Endothelial cell (in vitro differentiated cells): ENCODE measurements around the gene NDUFV2. TPM values are rescaled to one million over a fixed set of nuclear protein-coding genes. Genes with fewer than 3 reads are reported as not detected.

Experiments
- DNase-seq: peaks from one replicate; pipeline ENCODE4 v3.0.0; 2021; ENCODE audit warnings: low spot score
- H3K27ac Mint-ChIP-seq: one replicate; pipeline ENCODE4 v1.8.0; 2021; ENCODE audit warnings: mixed read lengths, inconsistent platforms; ENCODE audit not compliant: unreplicated experiment
- H3K27me3 Mint-ChIP-seq: one replicate; pipeline ENCODE4 v1.8.0; 2021; ENCODE audit warnings: mild to moderate bottlenecking, moderate library complexity, mixed read lengths, inconsistent platforms; ENCODE audit not compliant: unreplicated experiment
- H3K36me3 Mint-ChIP-seq: one replicate; pipeline ENCODE4 v1.8.0; 2021; ENCODE audit warnings: mild to moderate bottlenecking, low read depth, mixed read lengths, inconsistent platforms; ENCODE audit not compliant: unreplicated experiment
- H3K4me1 Mint-ChIP-seq: one replicate; pipeline ENCODE4 v1.8.0; 2021; ENCODE audit warnings: mild to moderate bottlenecking, mixed read lengths, inconsistent platforms; ENCODE audit not compliant: unreplicated experiment
- H3K4me3 Mint-ChIP-seq: one replicate; pipeline ENCODE4 v1.8.0; 2021; ENCODE audit warnings: mild to moderate bottlenecking, mixed read lengths, inconsistent platforms; ENCODE audit not compliant: unreplicated experiment
- H3K9me3 Mint-ChIP-seq: one replicate; pipeline ENCODE4 v1.8.0; 2021; ENCODE audit warnings: mixed read lengths, inconsistent platforms; ENCODE audit not compliant: unreplicated experiment
- total RNA-seq: library from RNA; stranded (reverse); fragmentation: NEBNext Ultra II Directional; extraction: Animal tissue kit (Norgen Biotek cat#: 25700); gene quantifications from one replicate; pipeline ENCODE4 v1.2.1, GENCODE V29; 2021; ENCODE audit not compliant: unreplicated experiment
- TF ChIP-seq, protein P1 (sequence below): fragments of 200-600 bp; sonication (generic); IDR thresholded peaks from one replicate; pipeline ENCODE4 v1.5.0; 2021; ENCODE audit warnings: antibody characterized with exemption; ENCODE audit not compliant: unreplicated experiment

NDUFV2 gene
- total RNA-seq, 1 donor from 2014 or later, result 102 TPM

DNA sequence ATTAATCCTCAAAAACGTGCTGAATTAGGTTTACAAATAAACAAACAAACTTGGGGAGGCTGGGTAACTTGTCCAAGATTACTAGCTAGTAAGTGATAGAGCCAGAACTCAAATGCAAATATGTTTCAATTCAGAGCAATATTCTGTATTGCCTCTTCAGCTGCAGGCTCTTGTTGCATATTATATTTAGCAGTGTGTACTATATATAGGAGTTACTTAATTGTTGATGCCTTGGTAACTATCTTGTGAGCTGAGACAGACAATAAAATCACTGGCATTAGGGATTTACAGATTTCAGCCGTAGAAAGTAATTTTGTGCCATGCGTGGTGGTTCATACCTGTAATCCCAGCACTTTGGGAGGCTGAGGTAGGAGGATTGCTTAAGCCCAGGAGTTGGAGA is 23.8 kb downstream of the NDUFV2 start:
- Mint-ChIP-seq H3K4me1 (no peaks in the 10 kb centered on the region), H3K27ac (no peak overlapping the region), H3K4me3 (no peak overlapping the region), H3K36me3 (peaks cover 6% of the 10 kb centered on the region), H3K9me3 (no peaks in the 10 kb centered on the region), H3K27me3 (no peaks in the 10 kb centered on the region)
- TF ChIP-seq, protein P1, sequence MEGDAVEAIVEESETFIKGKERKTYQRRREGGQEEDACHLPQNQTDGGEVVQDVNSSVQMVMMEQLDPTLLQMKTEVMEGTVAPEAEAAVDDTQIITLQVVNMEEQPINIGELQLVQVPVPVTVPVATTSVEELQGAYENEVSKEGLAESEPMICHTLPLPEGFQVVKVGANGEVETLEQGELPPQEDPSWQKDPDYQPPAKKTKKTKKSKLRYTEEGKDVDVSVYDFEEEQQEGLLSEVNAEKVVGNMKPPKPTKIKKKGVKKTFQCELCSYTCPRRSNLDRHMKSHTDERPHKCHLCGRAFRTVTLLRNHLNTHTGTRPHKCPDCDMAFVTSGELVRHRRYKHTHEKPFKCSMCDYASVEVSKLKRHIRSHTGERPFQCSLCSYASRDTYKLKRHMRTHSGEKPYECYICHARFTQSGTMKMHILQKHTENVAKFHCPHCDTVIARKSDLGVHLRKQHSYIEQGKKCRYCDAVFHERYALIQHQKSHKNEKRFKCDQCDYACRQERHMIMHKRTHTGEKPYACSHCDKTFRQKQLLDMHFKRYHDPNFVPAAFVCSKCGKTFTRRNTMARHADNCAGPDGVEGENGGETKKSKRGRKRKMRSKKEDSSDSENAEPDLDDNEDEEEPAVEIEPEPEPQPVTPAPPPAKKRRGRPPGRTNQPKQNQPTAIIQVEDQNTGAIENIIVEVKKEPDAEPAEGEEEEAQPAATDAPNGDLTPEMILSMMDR, result no peak
- no peak for DNase-seq

DNA sequence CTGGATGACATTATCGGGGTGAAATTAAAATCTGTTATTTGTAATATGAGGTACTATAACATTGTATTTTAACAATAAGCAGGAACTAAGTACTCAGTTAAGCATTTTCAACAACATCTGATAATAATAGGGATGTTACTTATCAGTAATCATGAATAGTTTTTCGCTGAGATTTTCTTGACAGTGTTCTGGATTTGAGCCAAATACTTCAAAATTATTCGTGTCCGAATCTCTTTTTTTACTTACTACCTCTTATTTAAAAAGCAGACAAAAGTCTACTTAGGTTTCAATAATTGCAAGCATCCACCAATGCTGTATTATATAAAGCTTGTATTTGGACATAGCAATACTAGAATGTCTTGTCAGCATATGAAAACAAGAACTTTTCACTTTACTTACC is 27.7 kb downstream of the NDUFV2 start:
- DNase-seq, result no peak
- TF ChIP-seq, protein P1, result no peak
- Mint-ChIP-seq H3K27ac (no peak overlapping the region), H3K9me3 (no peaks in the 10 kb centered on the region), H3K4me1 (peaks cover under 1% of the 10 kb centered on the region), H3K36me3 (peaks cover 16% of the 10 kb centered on the region), H3K4me3 (no peak overlapping the region), H3K27me3 (peaks cover 1% of the 10 kb centered on the region)

DNA sequence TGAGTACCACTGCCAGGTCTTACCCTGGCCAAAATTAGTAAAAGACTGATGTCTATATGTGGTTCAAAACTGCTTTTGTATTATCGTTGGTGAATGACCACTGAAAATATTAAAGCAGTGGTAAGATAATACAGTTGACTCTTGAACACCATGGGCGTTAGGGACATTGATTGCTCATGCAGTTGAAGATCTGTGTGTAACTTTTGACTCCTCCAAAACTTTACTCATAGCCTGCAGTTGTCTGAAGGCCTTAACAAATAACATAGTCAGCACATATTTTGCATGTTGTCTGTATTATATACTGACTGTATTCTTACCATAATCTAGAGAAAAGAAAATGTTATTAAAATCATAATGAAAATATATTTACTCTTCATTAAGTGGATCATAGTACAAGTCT is 28.3 kb downstream of the NDUFV2 start:
- H3K9me3 Mint-ChIP-seq, result no peaks in the 10 kb centered on the region
- DNase-seq, result no peak
- H3K4me3 Mint-ChIP-seq, result no peak overlapping the region
- H3K27ac Mint-ChIP-seq, result no peak overlapping the region
- peaks cover 7% of the 10 kb centered on the region for H3K4me1 Mint-ChIP-seq
- TF ChIP-seq, protein P1, result no peak
- H3K36me3 Mint-ChIP-seq, result peaks cover 21% of the 10 kb centered on the region
- H3K27me3 Mint-ChIP-seq, result peaks cover 4% of the 10 kb centered on the region

DNA sequence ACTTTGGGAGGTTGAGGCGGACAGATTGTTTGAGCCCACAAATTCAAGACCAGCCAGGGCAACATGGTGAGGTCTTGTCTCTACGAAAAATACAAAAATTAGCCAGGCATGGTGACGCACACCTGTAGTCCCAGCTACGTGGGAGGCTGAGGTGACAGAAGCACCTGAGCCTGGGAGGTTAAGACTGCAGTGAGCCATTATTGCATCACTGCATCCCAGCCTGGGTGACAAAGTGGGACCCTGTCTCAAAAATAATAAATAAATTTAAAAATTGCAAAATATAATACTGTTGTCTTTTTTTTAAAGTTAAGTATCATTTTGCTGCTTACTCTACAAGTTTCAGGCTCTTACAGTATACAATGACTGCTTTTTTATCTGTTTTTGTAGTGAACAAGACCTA is 30.1 kb downstream of the NDUFV2 start:
- no peak overlapping the region for H3K4me3 Mint-ChIP-seq
- H3K4me1 Mint-ChIP-seq, result peaks cover 7% of the 10 kb centered on the region
- peaks cover 21% of the 10 kb centered on the region for H3K36me3 Mint-ChIP-seq
- no peak for DNase-seq
- TF ChIP-seq, protein P1, result no peak
- peaks cover 7% of the 10 kb centered on the region for H3K27me3 Mint-ChIP-seq
- H3K27ac Mint-ChIP-seq, result no peak overlapping the region
- H3K9me3 Mint-ChIP-seq, result no peaks in the 10 kb centered on the region

DNA sequence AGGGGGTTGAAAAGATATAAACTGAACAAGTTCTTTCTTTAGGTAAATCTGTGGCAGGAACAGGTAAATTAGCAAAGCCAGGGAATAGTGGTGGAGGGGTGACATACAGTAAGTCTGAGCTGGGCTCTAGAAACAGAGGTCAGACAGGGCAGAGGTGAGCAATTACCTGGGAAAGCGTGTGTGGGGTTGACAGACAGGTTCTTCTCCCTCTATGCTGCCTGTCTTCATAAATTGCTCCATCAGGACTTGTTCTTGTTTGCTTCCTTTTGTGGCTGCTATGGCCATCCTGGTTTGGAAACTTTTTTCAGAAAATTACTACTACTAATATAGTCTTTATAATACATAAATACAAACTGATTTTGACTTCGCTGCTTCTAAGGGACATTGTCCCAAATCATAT is 30.7 kb downstream of the NDUFV2 start:
- H3K27ac Mint-ChIP-seq, result peak overlapping the region; percentile 20
- no peak for DNase-seq
- peaks cover 7% of the 10 kb centered on the region for H3K27me3 Mint-ChIP-seq
- peaks cover 7% of the 10 kb centered on the region for H3K4me1 Mint-ChIP-seq
- TF ChIP-seq, protein P1, result no peak
- no peaks in the 10 kb centered on the region for H3K9me3 Mint-ChIP-seq
- peak overlapping the region; percentile 71 for H3K4me3 Mint-ChIP-seq
- peaks cover 21% of the 10 kb centered on the region for H3K36me3 Mint-ChIP-seq
